ENCODE measurements around the gene PTTG2.

The PTTG2 gene

DNA sequence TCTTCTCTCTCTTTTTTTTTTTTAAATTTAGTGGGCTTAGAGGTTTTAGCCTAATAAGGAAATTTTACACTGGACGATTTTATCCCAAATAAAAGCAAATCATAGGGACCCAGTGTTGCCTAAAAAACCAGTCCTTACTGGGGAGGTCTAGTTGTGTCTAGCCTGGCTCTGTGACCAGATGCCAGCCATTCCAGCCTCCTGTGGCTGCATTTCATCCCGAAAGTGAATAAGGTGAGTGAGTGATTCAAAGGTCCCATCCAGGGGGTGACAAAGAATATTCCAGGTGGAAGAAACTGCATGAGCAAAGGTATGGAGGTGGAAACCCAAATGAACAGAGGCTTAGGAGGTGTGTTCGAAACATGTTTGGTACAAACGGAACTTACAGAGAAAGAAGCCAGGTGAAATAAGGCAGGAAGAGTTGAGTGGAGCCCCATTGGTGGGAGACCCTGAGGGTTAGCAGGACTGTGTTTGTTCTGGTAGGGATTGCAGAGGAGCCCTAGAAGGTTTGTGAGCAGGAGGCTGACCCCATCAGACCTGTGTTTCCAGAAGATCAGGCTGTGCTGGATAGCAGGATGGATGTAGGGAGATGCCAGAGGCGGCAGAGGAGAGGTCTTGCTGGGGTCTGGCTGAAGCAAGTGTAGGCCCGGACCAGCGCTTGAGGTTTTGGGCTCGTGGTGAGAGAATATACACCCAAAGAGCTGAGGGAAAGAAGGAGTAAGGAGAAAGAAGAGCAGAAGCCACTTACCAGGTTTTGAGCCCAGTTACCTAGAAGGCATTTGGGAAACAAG lies 31.6 kb downstream of the PTTG2 start:
- TF ChIP-seq, protein P1, sequence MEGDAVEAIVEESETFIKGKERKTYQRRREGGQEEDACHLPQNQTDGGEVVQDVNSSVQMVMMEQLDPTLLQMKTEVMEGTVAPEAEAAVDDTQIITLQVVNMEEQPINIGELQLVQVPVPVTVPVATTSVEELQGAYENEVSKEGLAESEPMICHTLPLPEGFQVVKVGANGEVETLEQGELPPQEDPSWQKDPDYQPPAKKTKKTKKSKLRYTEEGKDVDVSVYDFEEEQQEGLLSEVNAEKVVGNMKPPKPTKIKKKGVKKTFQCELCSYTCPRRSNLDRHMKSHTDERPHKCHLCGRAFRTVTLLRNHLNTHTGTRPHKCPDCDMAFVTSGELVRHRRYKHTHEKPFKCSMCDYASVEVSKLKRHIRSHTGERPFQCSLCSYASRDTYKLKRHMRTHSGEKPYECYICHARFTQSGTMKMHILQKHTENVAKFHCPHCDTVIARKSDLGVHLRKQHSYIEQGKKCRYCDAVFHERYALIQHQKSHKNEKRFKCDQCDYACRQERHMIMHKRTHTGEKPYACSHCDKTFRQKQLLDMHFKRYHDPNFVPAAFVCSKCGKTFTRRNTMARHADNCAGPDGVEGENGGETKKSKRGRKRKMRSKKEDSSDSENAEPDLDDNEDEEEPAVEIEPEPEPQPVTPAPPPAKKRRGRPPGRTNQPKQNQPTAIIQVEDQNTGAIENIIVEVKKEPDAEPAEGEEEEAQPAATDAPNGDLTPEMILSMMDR (conservative IDR thresholded peaks at IDR 0.05; ENCODE audit: control insufficient read depth, insufficient read depth, low read depth, low read length), result no peak
- no peak overlapping the region for H3K4me3 ChIP-seq (ENCODE audit: control insufficient read depth, low read depth, low read length)

DNA sequence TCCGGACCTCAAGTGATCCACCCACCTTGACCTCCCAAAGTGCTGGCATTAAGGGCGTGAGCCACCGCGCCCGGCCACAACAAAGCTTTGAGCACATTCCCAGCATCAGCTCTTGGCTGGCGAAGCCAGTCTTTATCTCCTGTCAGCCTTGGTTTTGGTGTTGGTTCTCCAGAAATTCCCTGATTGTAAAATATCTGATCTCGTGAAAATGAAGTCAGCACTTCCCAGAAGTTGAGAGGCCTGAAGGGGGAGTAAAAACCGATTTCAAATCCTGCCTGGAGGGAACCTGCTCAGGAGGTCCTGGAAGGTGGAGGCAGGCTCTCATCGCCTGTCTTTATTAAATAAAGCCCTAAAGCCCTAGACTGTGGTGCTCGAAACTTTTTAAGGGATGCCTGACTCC lies 33.6 kb downstream of the PTTG2 start:
- TF ChIP-seq, protein P1 (conservative IDR thresholded peaks at IDR 0.05; ENCODE audit: control insufficient read depth, insufficient read depth, low read depth, low read length), result no peak
- no peak for DNase-seq (ENCODE audit: low read depth)
- no peak overlapping the region for H3K4me3 ChIP-seq (ENCODE audit: control insufficient read depth, low read depth, low read length)

More for the DNA sequence above, 31.6 kb downstream of the PTTG2 start:
- DNase-seq (ENCODE audit: low read depth), result no peak

DNA sequence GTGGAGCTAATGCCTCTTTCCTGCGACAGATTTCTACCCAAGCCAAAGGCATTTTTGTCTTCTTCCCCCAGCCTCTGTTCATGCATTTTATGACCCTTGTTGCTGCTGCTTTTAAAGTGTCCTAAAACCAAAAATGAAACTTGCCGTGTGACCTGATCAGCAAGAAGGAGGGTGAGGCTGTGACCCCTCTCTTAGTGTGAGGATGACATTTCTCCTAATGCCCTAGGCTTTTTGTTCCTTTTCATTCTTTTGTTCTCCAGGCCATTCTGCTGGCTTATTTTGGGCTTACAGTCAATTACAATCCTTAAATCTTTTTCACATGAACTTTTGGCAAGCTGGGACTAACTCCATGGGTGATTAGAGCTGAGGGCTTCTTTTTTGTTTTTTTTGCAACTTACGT lies 34.4 kb downstream of the PTTG2 start:
- DNase-seq (ENCODE audit: low read depth), result no peak
- TF ChIP-seq, protein P1 (conservative IDR thresholded peaks at IDR 0.05; ENCODE audit: control insufficient read depth, insufficient read depth, low read depth, low read length), result no peak
- no peak overlapping the region for H3K4me3 ChIP-seq (ENCODE audit: control insufficient read depth, low read depth, low read length)

DNA sequence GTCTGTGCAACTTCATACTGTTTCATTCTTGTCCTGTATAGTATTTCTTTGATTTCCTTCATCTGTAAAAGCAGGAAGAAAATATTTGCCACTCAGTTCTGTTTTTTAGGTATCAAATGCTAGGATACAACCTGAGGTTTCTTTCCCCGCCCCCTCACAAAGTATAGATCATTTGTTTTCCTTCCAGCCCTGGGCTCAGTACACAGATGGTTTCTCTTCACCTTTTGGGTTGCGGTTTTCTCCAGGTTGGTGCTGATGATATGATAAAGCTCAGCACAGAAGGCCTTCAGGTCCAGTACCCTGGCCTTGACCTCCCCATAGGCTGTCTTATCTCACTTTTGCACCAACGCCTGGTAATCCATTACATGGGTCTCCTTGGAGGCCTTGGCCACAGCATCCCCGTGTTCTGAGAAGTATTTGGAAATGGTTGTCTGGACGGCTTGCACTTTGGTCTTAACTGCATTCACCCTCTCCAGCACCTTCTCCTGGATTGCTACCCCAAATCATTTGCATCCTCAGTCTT lies 35.2 kb downstream of the PTTG2 start:
- TF ChIP-seq, protein P1 (conservative IDR thresholded peaks at IDR 0.05; ENCODE audit: control insufficient read depth, insufficient read depth, low read depth, low read length), result no peak
- DNase-seq (ENCODE audit: low read depth), result no peak
- H3K4me3 ChIP-seq (ENCODE audit: control insufficient read depth, low read depth, low read length), result no peak overlapping the region

DNA sequence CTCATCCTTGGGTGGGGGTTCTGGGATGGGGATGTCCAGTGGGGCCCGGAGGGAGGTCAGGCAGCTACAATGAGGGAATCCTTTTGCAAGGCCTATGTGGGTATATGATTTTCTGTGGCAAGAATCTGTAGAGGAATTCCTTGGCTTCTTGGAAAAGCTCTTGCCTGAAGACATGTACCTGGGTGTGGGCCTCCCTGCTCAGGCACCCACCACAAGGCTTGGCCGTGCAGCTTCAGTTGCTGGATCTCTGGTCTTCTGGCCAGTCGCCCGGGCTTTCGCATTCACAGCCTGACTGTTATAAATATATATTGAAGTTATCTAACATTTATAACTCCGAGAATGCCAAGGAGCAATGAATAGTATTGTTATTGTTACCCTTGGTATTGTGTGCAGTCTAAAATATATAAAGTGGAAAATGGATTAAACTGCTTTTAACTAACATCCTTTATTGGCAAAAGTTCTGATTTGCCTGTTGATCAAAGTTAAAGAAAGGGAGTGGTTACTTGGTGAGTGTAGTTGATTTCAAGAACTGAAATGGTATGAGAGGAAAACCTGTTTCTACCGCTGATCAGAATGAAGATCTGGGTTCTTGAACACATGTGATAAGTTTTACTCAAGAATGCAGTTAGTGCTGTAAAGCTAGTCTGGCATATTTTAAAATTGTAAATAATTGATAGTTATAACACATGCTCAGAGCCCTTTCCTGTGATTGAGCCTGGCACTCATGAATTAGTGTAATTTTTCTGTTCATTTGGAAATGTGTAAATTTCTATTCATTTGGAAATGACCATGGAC lies 36.0 kb downstream of the PTTG2 start:
- no peak for DNase-seq (ENCODE audit: low read depth)
- TF ChIP-seq, protein P1 (conservative IDR thresholded peaks at IDR 0.05; ENCODE audit: control insufficient read depth, insufficient read depth, low read depth, low read length), result no peak
- no peak overlapping the region for H3K4me3 ChIP-seq (ENCODE audit: control insufficient read depth, low read depth, low read length)

DNA sequence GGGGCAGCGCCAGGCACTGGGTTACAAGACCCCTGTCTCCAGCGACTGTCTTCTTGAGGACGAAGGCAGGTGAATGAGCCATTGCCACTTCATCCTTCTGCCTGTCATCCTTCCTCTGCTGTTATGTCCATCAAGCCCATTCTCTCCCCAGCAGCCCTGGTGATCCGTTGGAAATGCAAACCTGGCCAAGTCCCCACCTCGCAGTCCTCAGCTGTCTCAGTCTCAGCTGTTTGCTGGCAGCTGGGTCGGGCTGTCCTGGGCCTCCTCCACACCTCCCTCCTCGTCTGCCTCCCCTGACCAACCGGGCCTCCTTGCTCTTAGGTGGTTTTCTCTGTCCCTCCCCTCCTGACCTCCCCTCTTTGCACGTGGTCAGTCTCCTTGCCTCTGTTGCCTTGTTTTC lies 38.0 kb downstream of the PTTG2 start:
- DNase-seq (ENCODE audit: low read depth), result no peak
- no peak overlapping the region for H3K4me3 ChIP-seq (ENCODE audit: control insufficient read depth, low read depth, low read length)
- TF ChIP-seq, protein P1 (conservative IDR thresholded peaks at IDR 0.05; ENCODE audit: control insufficient read depth, insufficient read depth, low read depth, low read length), result no peak

Data from fibroblast of mammary gland (primary cell).